GM18951 (cell line): ENCODE data around the gene PACRG.

Experiments used
- POLR2A ChIP-seq: IDR thresholded peaks from 4 replicates; pipeline ENCODE4 v1.6.1; 2011; ENCODE audit warnings: mild to moderate bottlenecking; ENCODE audit not compliant: insufficient read length, insufficient read depth; ENCODE audit errors: extremely low read depth
- in situ Hi-C: fragments of 300-500 bp; cut with MboI; formaldehyde crosslinking; loops from one replicate; pipeline ENCODE4 v1.12.0; 2022; ENCODE audit warnings: low sequenced_read_pairs, mixed read lengths, inconsistent platforms; ENCODE audit not compliant: unreplicated experiment

PACRG gene

GRCh38 chr6:162852192-162852591 is 124.4 kb downstream of the PACRG start:
- in situ Hi-C loops = no loop called here
- no peak for TF ChIP-seq POLR2A

GRCh38 chr6:162852840-162853577 is 125.2 kb downstream of the PACRG start:
- in situ Hi-C loops = no loop called here
- no peak for TF ChIP-seq POLR2A

GRCh38 chr6:162854228-162854627 is 126.5 kb downstream of the PACRG start:
- TF ChIP-seq POLR2A = no peak
- in situ Hi-C loops = no loop called here

- no peak for TF ChIP-seq POLR2A
- in situ Hi-C loops = no loop called here
Observed at GRCh38 chr6:162854734-162855191, 127.0 kb downstream of the PACRG start.

GRCh38 chr6:162856885-162857284 is 129.1 kb downstream of the PACRG start:
- TF ChIP-seq POLR2A = no peak
- in situ Hi-C loops = no loop called here

- in situ Hi-C loops = no loop called here
Observed at GRCh38 chr6:162857326-162857725, 129.6 kb downstream of the PACRG start.

GRCh38 chr6:162862462-162862861 is 134.7 kb downstream of the PACRG start:
- in situ Hi-C loops = no loop called here
- TF ChIP-seq POLR2A = no peak

More at GRCh38 chr6:162857326-162857725, 129.6 kb downstream of the PACRG start:
- TF ChIP-seq POLR2A = no peak

GRCh38 chr6:162862941-162863340 is 135.2 kb downstream of the PACRG start:
- in situ Hi-C loops = no loop called here
- no peak for TF ChIP-seq POLR2A

GRCh38 chr6:162863821-162864220 is 136.0 kb downstream of the PACRG start:
- in situ Hi-C loops = no loop called here
- TF ChIP-seq POLR2A = no peak

GRCh38 chr6:162864911-162865310 is 137.1 kb downstream of the PACRG start:
- no peak for TF ChIP-seq POLR2A
- in situ Hi-C loops = no loop called here

GRCh38 chr6:162866656-162867055 is 138.9 kb downstream of the PACRG start:
- TF ChIP-seq POLR2A = no peak
- in situ Hi-C loops = no loop called here

- in situ Hi-C loops = no loop called here
- TF ChIP-seq POLR2A = no peak
Observed at GRCh38 chr6:162868397-162868796, 140.6 kb downstream of the PACRG start.

- in situ Hi-C loops = no loop called here
- TF ChIP-seq POLR2A = no peak
Observed at GRCh38 chr6:162871966-162872365, 144.2 kb downstream of the PACRG start.

- in situ Hi-C loops = no loop called here
- no peak for TF ChIP-seq POLR2A
Observed at GRCh38 chr6:162873537-162873936, 145.8 kb downstream of the PACRG start.

- in situ Hi-C loops = no loop called here
- TF ChIP-seq POLR2A = no peak
Observed at GRCh38 chr6:162875070-162875469, 147.3 kb downstream of the PACRG start.
